ENCODE data around the gene ZFAND2B.
A peak's percentile ranks its signal among the peaks of the same experiment; 100 is the strongest.

The ZFAND2B gene

GRCh38 chr2:219207884-219208740 is 1.5 kb downstream of the ZFAND2B start:
- no peak for DNase-seq (ENCODE audit: insufficient read length)
- TF ChIP-seq TAF1 (IDR thresholded peaks at IDR 0.05; ENCODE audit: borderline replicate concordance, low read depth, low read length) (no peak), POLR2AphosphoS5 (IDR thresholded peaks at IDR 0.05; ENCODE audit: low read depth, low read length) (no peak), POLR2A (IDR thresholded peaks at IDR 0.05; ENCODE audit: low read depth, low read length) (no peak)
- no peak for FAIRE-seq

GRCh38 chr2:219209236-219210195 is 2.9 kb downstream of the ZFAND2B start:
- FAIRE-seq: no peak
- DNase-seq (ENCODE audit: insufficient read length): no peak
- TF ChIP-seq POLR2AphosphoS5 (IDR thresholded peaks at IDR 0.05; ENCODE audit: low read depth, low read length) (no peak), POLR2A (IDR thresholded peaks at IDR 0.05; ENCODE audit: low read depth, low read length) (no peak), TAF1 (IDR thresholded peaks at IDR 0.05; ENCODE audit: borderline replicate concordance, low read depth, low read length) (no peak)

- TF ChIP-seq POLR2A (IDR thresholded peaks at IDR 0.05; ENCODE audit: low read depth, low read length) (no peak), POLR2AphosphoS5 (IDR thresholded peaks at IDR 0.05; ENCODE audit: low read depth, low read length) (0 out of 2 replicates have a peak, but pooled peaks have one; percentile 14)
- no peak for FAIRE-seq
- DNase-seq (ENCODE audit: insufficient read length): no peak
These were observed 3.8 kb downstream of the ZFAND2B start for GRCh38 chr2:219210196-219210885.

- DNase-seq (ENCODE audit: insufficient read length): no peak
- FAIRE-seq: no peak
- no peak for TF ChIP-seq POLR2AphosphoS5 (IDR thresholded peaks at IDR 0.05; ENCODE audit: low read depth, low read length)
- TF ChIP-seq POLR2A (IDR thresholded peaks at IDR 0.05; ENCODE audit: low read depth, low read length): peak; percentile 23; the same call in 1 of the 2 replicates
These were observed 4.3 kb downstream of the ZFAND2B start for GRCh38 chr2:219210886-219211362.

- FAIRE-seq: no peak
- DNase-seq (ENCODE audit: insufficient read length): no peak
- no peak for TF ChIP-seq TAF1 (IDR thresholded peaks at IDR 0.05; ENCODE audit: borderline replicate concordance, low read depth, low read length)
- no peak for TF ChIP-seq POLR2A (IDR thresholded peaks at IDR 0.05; ENCODE audit: low read depth, low read length)
- no peak for TF ChIP-seq POLR2AphosphoS5 (IDR thresholded peaks at IDR 0.05; ENCODE audit: low read depth, low read length)
These were observed 6.4 kb downstream of the ZFAND2B start for GRCh38 chr2:219213026-219213415.

GRCh38 chr2:219213486-219214071 is 7.0 kb downstream of the ZFAND2B start:
- FAIRE-seq (no peak), DNase-seq (ENCODE audit: insufficient read length) (no peak)
- TF ChIP-seq TAF1 (IDR thresholded peaks at IDR 0.05; ENCODE audit: borderline replicate concordance, low read depth, low read length): no peak
- no peak for TF ChIP-seq POLR2AphosphoS5 (IDR thresholded peaks at IDR 0.05; ENCODE audit: low read depth, low read length)
- no peak for TF ChIP-seq POLR2A (IDR thresholded peaks at IDR 0.05; ENCODE audit: low read depth, low read length)

GRCh38 chr2:219214141-219214540 is 7.6 kb downstream of the ZFAND2B start:
- TF ChIP-seq TAF1 (IDR thresholded peaks at IDR 0.05; ENCODE audit: borderline replicate concordance, low read depth, low read length) (no peak), POLR2AphosphoS5 (IDR thresholded peaks at IDR 0.05; ENCODE audit: low read depth, low read length) (no peak), POLR2A (IDR thresholded peaks at IDR 0.05; ENCODE audit: low read depth, low read length) (no peak)
- no peak for DNase-seq (ENCODE audit: insufficient read length)
- FAIRE-seq: no peak

GRCh38 chr2:219214786-219215185 is 8.2 kb downstream of the ZFAND2B start:
- no peak for DNase-seq (ENCODE audit: insufficient read length)
- no peak for FAIRE-seq
- TF ChIP-seq TAF1 (IDR thresholded peaks at IDR 0.05; ENCODE audit: borderline replicate concordance, low read depth, low read length): no peak
- TF ChIP-seq POLR2AphosphoS5 (IDR thresholded peaks at IDR 0.05; ENCODE audit: low read depth, low read length): no peak
- no peak for TF ChIP-seq POLR2A (IDR thresholded peaks at IDR 0.05; ENCODE audit: low read depth, low read length)

GRCh38 chr2:219215871-219216534 is 9.4 kb downstream of the ZFAND2B start:
- no peak for TF ChIP-seq TAF1 (IDR thresholded peaks at IDR 0.05; ENCODE audit: borderline replicate concordance, low read depth, low read length)
- TF ChIP-seq POLR2A (IDR thresholded peaks at IDR 0.05; ENCODE audit: low read depth, low read length): no peak
- no peak for TF ChIP-seq POLR2AphosphoS5 (IDR thresholded peaks at IDR 0.05; ENCODE audit: low read depth, low read length)
- DNase-seq (ENCODE audit: insufficient read length) (no peak), FAIRE-seq (no peak)

- TF ChIP-seq POLR2A (IDR thresholded peaks at IDR 0.05; ENCODE audit: low read depth, low read length) (no peak), TAF1 (IDR thresholded peaks at IDR 0.05; ENCODE audit: borderline replicate concordance, low read depth, low read length) (no peak), POLR2AphosphoS5 (IDR thresholded peaks at IDR 0.05; ENCODE audit: low read depth, low read length) (no peak)
- no peak for FAIRE-seq
- DNase-seq (ENCODE audit: insufficient read length): no peak
These were observed 9.9 kb downstream of the ZFAND2B start for GRCh38 chr2:219216535-219216915.
